Activated naive CD8-positive, alpha-beta T cell treated with anti-CD3 and anti-CD28 coated beads, Interleukin-2, amount 10 ng/mL, durations not matched to agents 7 days and 5 days (primary cell): ENCODE measurements around the gene C1QTNF2. TPM values are rescaled to one million over a fixed set of nuclear protein-coding genes. Genes with fewer than 3 reads are reported as not detected.
A peak's percentile ranks its signal among the peaks of the same experiment; 100 is the strongest.

Experiments
- ATAC-seq: fragments of 150-1000 bp; cut with Tn5 transposase; one replicate; pipeline ENCODE4 v1.10.0; 2021; ENCODE audit warnings: low read depth, moderate library complexity
- POLR2A ChIA-PET: fragments of 350-600 bp; sonication (Branson Sonifier 250); formaldehyde crosslinking; loops from one replicate; lab custom pipeline; 2021; ENCODE audit warnings: antibody characterized with exemption; lab: Charles Lee
- DNase-seq: peaks from one replicate; pipeline ENCODE4 v3.0.0; 2021
- H3K27ac Mint-ChIP-seq: one replicate; pipeline ENCODE4 v1.8.0; 2022; ENCODE audit warnings: mild to moderate bottlenecking, mixed read lengths
- H3K27me3 Mint-ChIP-seq: one replicate; pipeline ENCODE4 v1.8.0; 2022; ENCODE audit warnings: mild to moderate bottlenecking, moderate library complexity, mixed read lengths
- H3K36me3 Mint-ChIP-seq: one replicate; pipeline ENCODE4 v1.8.0; 2021; ENCODE audit warnings: mild to moderate bottlenecking, mixed read lengths
- H3K4me1 Mint-ChIP-seq: one replicate; pipeline ENCODE4 v1.8.0; 2021; ENCODE audit warnings: mixed read lengths
- H3K4me3 Mint-ChIP-seq: one replicate; pipeline ENCODE4 v1.8.0; 2022; ENCODE audit warnings: mild to moderate bottlenecking, moderate library complexity, mixed read lengths
- H3K9me3 Mint-ChIP-seq: one replicate; pipeline ENCODE4 v1.8.0; 2021; ENCODE audit warnings: mixed read lengths
- total RNA-seq, 2 experiments: library from RNA; stranded (reverse); gene quantifications; one replicate each; pipeline ENCODE4 v1.2.3, GENCODE V29; 2021

The C1QTNF2 gene
- total RNA-seq, 2 experiments from 2014 or later: not detected

GRCh38 chr5:160318409-160318808 lies 52.0 kb downstream of the C1QTNF2 start:
- H3K36me3 Mint-ChIP-seq: no peaks in the 10 kb centered on the region
- peaks cover 5% of the 10 kb centered on the region for H3K4me1 Mint-ChIP-seq
- no peak overlapping the region for H3K27ac Mint-ChIP-seq
- ATAC-seq (no peak), DNase-seq (no peak)
- H3K9me3 Mint-ChIP-seq: no peaks in the 10 kb centered on the region
- POLR2A ChIA-PET: no interaction called here
- H3K4me3 Mint-ChIP-seq: no peak overlapping the region
- peaks cover 57% of the 10 kb centered on the region for H3K27me3 Mint-ChIP-seq

GRCh38 chr5:160317434-160317833 lies 53.0 kb downstream of the C1QTNF2 start:
- no peaks in the 10 kb centered on the region for H3K36me3 Mint-ChIP-seq
- H3K27ac Mint-ChIP-seq: no peak overlapping the region
- POLR2A ChIA-PET: no interaction called here
- no peaks in the 10 kb centered on the region for H3K9me3 Mint-ChIP-seq
- peaks cover 10% of the 10 kb centered on the region for H3K4me1 Mint-ChIP-seq
- peaks cover 65% of the 10 kb centered on the region for H3K27me3 Mint-ChIP-seq
- no peak for DNase-seq
- no peak overlapping the region for H3K4me3 Mint-ChIP-seq
- ATAC-seq: no peak

DNA sequence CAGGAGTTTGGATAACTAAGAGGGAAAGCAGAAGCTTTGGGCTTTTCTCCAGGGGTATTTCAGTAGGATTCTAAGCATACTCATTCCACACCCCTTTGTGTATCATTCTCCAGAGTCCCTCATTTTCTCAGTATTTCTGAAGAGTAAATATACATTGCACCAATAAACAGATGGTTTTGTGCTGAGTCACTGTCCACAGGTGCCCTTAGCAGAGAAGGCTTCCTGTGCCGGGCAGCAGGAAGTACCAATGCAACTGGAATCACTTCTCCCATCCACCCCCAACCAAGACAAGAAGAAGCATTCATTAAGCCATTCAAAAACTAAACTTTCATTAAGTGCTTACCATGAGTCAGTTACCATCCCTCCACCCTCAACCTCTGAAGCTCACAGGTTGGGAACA lies 54.5 kb downstream of the C1QTNF2 start:
- no peak for DNase-seq
- Mint-ChIP-seq H3K36me3 (no peaks in the 10 kb centered on the region), H3K4me3 (no peak overlapping the region), H3K27ac (no peak overlapping the region), H3K9me3 (no peaks in the 10 kb centered on the region), H3K4me1 (peaks cover 11% of the 10 kb centered on the region), H3K27me3 (peaks cover 73% of the 10 kb centered on the region)
- POLR2A ChIA-PET: no interaction called here
- ATAC-seq: no peak

DNA sequence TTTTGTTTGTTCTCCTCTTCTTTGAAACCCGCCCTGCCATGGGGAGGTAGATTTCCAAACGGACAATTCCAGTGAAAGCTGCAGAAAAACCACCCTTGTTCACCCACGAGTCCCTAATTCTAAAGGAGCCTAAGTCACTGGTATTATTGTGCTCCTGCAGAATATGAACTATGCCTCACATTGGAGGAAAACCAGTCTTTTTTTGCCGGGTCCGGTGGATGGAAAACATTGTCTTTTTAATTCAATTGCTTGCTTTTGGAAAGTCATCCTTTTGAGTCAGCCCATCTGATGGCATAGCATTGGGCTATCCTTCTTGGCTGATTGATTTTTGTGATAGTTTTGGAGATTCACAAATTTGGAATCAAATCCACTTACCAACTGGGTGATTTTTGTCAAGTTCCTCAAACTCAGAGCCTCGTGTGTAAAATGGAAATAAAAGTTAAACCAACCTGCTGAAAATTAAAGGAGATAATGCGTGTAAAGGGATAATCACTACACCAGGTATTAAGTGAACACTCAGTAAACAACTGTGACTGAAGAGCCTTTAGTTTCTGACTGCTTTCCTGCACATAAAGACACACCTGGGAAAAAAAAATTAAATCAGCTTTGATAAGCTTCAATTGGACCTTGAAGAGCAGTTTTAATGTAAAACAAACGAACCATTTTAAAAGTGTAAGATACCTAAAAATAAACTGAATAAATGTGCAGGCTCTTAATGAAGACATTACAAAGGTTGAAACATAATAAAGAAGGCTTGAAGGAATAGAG lies 57.3 kb downstream of the C1QTNF2 start:
- H3K4me1 Mint-ChIP-seq: peaks cover 11% of the 10 kb centered on the region
- no peaks in the 10 kb centered on the region for H3K36me3 Mint-ChIP-seq
- POLR2A ChIA-PET: no interaction called here
- H3K9me3 Mint-ChIP-seq: no peaks in the 10 kb centered on the region
- DNase-seq (no peak), ATAC-seq (no peak)
- no peak overlapping the region for H3K27ac Mint-ChIP-seq
- peaks cover 79% of the 10 kb centered on the region for H3K27me3 Mint-ChIP-seq
- H3K4me3 Mint-ChIP-seq: peak overlapping the region; percentile 76

DNA sequence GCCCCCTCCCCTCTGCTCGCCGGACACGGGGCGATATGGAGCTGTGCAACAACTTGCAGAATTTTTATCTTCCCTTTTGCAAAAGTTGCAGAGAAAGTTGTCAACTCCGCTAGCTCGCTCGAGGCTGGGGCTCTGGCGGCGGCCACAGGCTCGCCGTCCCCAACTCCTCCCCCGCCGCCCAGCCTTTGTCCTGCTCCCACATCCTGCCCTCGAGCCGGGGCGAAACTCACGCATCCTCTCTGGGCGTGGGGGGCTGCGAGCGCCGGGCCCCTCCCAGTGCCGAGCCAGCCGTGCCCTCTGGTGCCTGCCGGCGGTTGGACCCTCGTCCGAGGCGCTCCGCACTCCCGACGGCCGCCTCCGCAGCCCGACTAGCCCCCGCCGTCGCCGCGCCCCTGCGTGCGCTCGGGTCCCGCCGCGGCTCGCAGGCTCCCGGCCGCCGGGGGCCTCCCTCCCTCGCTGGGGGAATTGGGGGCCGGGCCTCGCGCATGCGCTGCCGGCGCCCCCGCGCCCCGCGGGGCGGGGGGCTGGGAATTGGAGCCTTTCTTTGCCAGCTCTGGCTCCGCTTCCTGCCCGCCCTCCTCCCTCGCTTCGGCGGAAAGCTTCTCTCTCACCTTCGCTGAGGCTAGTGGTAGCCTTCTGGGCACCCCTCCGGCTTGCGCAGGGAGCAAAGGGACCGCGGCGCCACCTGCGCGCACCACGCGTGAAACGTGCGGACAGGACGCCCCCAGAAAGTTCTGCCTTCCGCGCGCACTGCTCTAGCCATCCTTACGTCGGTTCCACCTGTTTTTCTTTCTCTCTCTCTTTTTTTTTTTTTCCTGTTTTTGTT lies 58.1 kb downstream of the C1QTNF2 start, which contains the start of gene CCNJL:
Gene CCNJL (minus strand): TSS at position 431 of the 826 bp plus-strand sequence. CDS start 641 bp downstream, outside the sequence.
- POLR2A ChIA-PET: no interaction called here
- Mint-ChIP-seq H3K9me3 (no peaks in the 10 kb centered on the region), H3K27ac (no peak within 1 kb of the TSS), H3K36me3 (no peaks in the 10 kb centered on the region), H3K4me1 (peaks cover 11% of the 10 kb centered on the region), H3K4me3 (peak within 1 kb of the TSS; percentile 76), H3K27me3 (peaks cover 77% of the 10 kb centered on the region)
- ATAC-seq (peak; percentile 64), DNase-seq (peak; percentile 45)

GRCh38 chr5:160311491-160312133 lies 58.8 kb downstream of the C1QTNF2 start:
- ATAC-seq: peak; percentile 23
- peak overlapping the region; percentile 70 for H3K4me3 Mint-ChIP-seq
- no peaks in the 10 kb centered on the region for H3K36me3 Mint-ChIP-seq
- POLR2A ChIA-PET: no interaction called here
- peaks cover 11% of the 10 kb centered on the region for H3K4me1 Mint-ChIP-seq
- peaks cover 70% of the 10 kb centered on the region for H3K27me3 Mint-ChIP-seq
- H3K27ac Mint-ChIP-seq: no peak overlapping the region
- H3K9me3 Mint-ChIP-seq: no peaks in the 10 kb centered on the region
- DNase-seq: peak; percentile 34

DNA sequence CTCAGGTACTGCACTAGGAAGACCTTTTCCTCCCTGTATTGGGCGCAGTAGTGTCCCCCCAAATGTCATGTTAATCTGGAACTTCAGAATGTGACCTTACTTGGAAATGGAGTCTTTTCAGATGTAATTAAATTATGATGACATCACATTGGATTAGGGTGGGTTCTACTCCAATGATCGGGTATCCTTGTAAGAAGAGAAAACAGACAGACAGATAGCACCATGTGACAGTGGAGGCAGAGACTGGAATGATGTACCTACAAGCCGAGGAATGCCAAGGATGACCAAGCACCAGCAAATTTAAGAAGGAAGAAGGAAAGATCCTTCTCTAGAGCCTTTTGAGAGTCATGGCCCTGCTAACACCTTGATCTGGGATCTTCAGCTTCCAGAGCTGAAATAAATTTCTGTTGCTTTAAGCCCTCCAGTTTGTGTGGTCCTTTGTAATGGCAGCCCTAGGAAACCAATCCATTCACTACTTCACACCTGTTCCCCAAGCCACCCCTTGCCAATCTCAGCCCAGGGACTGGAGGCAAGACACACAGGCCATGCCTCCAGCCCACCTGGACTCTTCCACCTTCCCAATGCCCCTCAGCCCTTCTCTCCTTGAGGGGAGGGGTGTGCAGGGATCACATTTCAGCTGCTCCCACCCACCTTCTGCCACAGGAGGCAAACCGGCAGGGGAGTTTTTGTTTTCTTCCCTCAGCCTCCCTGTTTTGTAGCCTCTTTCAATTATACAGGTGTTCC lies 59.7 kb downstream of the C1QTNF2 start:
- H3K9me3 Mint-ChIP-seq: no peaks in the 10 kb centered on the region
- peaks cover 6% of the 10 kb centered on the region for H3K4me1 Mint-ChIP-seq
- H3K27ac Mint-ChIP-seq: no peak overlapping the region
- peaks cover 61% of the 10 kb centered on the region for H3K27me3 Mint-ChIP-seq
- POLR2A ChIA-PET: no interaction called here
- no peak overlapping the region for H3K4me3 Mint-ChIP-seq
- ATAC-seq (no peak), DNase-seq (no peak)
- no peaks in the 10 kb centered on the region for H3K36me3 Mint-ChIP-seq

DNA sequence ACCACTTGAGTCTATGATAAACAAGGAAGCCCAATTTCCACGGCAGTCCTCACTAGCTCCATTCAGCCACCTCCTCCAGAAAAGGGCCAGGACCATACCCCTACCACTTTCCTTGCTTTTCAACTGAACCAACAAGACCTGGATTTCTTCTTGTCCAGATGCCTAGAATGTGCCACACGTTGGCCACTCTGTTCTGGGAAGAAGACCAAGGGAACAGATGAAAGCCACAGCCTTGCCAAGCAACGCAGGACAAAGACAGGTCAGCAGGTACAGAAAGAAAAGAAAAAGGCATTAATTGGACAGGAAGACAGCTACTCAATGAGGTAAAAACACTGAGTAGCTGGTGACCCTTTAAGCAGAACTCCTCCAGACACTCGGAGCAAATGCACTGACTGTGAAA lies 60.3 kb downstream of the C1QTNF2 start:
- DNase-seq (no peak), ATAC-seq (no peak)
- Mint-ChIP-seq H3K27me3 (peaks cover 58% of the 10 kb centered on the region), H3K4me1 (peaks cover 6% of the 10 kb centered on the region), H3K9me3 (no peaks in the 10 kb centered on the region), H3K27ac (no peak overlapping the region), H3K4me3 (no peak overlapping the region), H3K36me3 (no peaks in the 10 kb centered on the region)
- POLR2A ChIA-PET: no interaction called here

GRCh38 chr5:160306696-160307095 lies 63.7 kb downstream of the C1QTNF2 start:
- ATAC-seq: no peak

DNA sequence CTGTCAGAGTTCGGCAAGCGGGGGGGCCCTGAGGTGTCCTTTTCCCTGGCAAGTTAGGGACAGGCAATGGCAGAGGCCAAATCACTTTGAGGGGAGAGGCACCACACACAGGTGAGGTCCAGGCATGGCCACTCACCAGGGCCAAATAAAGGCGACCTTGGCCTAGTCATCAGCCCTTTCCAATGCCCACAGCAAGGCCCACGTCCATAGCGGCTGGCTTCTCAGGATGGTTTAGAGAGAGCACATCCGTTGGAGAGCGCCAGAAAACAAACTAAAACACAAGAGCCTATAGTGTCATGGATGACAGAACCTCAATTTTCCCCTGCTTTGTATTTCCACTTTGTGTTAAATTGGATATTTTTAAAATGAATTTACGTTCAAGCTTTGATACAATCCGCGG lies 65.1 kb downstream of the C1QTNF2 start:
- Mint-ChIP-seq H3K4me3 (no peak overlapping the region), H3K4me1 (no peaks in the 10 kb centered on the region), H3K36me3 (no peaks in the 10 kb centered on the region), H3K27me3 (peaks cover 19% of the 10 kb centered on the region), H3K9me3 (no peaks in the 10 kb centered on the region), H3K27ac (no peak overlapping the region)
- DNase-seq (no peak), ATAC-seq (no peak)
- POLR2A ChIA-PET: no interaction called here

More at GRCh38 chr5:160306696-160307095, 63.7 kb downstream of the C1QTNF2 start:
- H3K27ac Mint-ChIP-seq: no peak overlapping the region
- POLR2A ChIA-PET: no interaction called here
- peaks cover 32% of the 10 kb centered on the region for H3K27me3 Mint-ChIP-seq
- H3K4me1 Mint-ChIP-seq: peaks cover 2% of the 10 kb centered on the region
- H3K9me3 Mint-ChIP-seq: no peaks in the 10 kb centered on the region
- no peak for DNase-seq
- H3K4me3 Mint-ChIP-seq: no peak overlapping the region
- H3K36me3 Mint-ChIP-seq: no peaks in the 10 kb centered on the region

DNA sequence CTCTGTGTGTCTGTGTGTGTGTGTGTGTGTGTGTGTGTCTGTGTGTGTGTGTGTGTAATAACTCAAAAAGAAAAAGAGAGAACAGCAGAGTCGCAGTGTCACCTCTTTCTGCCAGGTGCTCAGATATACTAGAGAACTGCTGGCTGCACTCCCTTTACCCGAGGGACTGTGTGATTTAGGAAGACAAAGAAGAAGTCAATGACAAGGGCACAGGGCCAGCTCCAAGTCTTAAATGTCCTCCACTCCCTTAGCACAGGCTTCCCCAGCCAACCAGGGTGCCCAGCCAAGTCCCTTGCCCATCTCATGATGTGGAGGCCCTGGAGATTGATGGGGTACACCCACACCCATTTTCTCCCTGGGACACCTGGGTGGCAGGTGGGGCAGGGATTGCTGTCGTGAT lies 66.7 kb downstream of the C1QTNF2 start:
- Mint-ChIP-seq H3K27ac (no peak overlapping the region), H3K4me3 (no peak overlapping the region)

DNA sequence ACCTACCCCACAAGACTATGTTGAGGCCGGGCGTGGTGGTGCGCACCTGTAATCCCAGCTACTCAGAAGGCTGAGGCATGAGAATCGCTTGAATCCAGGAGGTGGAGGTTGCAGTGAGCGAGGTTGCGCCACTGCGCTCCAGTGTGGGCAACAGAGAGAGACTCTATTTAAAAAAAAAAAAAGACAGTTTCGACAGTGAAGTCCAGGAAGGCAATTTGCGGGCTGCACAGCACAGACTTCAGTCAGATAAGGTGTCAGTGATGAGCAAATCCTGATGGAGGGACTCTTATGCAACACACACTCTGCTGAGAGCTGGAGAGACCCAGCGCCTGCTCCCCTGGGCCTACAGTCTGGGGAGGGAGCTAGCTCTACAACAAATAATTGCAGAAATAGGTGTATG lies 72.2 kb downstream of the C1QTNF2 start:
- H3K4me3 Mint-ChIP-seq: no peak overlapping the region
- H3K4me1 Mint-ChIP-seq: no peaks in the 10 kb centered on the region
- H3K27ac Mint-ChIP-seq: no peak overlapping the region
- peaks cover 2% of the 10 kb centered on the region for H3K27me3 Mint-ChIP-seq
- POLR2A ChIA-PET: no interaction called here
- H3K36me3 Mint-ChIP-seq: no peaks in the 10 kb centered on the region
- H3K9me3 Mint-ChIP-seq: no peaks in the 10 kb centered on the region
- ATAC-seq (no peak), DNase-seq (no peak)

More for the DNA sequence above, 66.7 kb downstream of the C1QTNF2 start:
- Mint-ChIP-seq H3K9me3 (no peaks in the 10 kb centered on the region), H3K27me3 (peaks cover 10% of the 10 kb centered on the region), H3K36me3 (no peaks in the 10 kb centered on the region), H3K4me1 (no peaks in the 10 kb centered on the region)
- POLR2A ChIA-PET: no interaction called here
- ATAC-seq: no peak
- DNase-seq: no peak

DNA sequence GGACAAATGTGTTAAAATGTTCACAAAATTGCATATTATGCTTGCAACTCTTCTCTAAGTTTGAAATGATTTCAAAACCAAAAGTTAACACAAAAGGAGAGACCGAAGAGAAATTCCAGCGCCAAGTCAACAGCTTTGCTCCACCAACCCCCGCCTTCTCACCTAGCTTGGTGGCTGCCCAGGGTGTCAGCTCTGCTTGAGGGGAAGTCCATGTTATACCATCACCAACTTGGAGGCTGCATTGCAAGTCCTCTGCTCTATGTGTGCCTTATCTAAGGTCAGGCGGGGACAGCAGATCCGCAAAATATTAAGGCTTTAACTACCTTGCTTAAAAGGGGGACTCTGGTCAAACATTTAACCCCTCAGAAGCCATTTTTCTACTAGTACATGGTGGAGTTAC lies 72.7 kb downstream of the C1QTNF2 start:
- POLR2A ChIA-PET: no interaction called here
- DNase-seq: no peak
- Mint-ChIP-seq H3K27ac (no peak overlapping the region), H3K4me3 (no peak overlapping the region), H3K36me3 (no peaks in the 10 kb centered on the region), H3K9me3 (no peaks in the 10 kb centered on the region), H3K27me3 (peaks cover 2% of the 10 kb centered on the region), H3K4me1 (no peaks in the 10 kb centered on the region)
- ATAC-seq: no peak
